ENCODE measurements around the gene RNF7.

RNF7 gene

DNA sequence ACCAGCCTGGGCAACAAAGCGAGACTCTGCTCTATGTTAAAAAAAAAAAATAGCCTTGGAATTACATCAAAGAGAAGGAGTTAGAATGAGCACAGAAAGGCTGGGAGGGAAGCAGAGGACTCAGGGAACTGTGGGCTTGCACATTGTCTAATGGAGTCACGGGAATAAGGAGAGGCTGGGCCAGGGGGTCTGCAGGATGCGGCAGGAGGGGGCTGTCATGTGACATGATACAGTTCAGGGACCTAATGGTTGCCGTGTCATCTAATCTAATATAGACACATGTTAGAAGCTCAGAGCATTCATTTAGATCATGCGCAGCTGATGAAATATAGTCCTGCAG lies 57.6 kb downstream of the RNF7 start:
- no peaks in the 10 kb centered on the region for H4K20me1 ChIP-seq (ENCODE audit: insufficient read depth, low read length)
- no peaks in the 10 kb centered on the region for H3K9me2 ChIP-seq (ENCODE audit: low read depth, low read length)
- no peaks in the 10 kb centered on the region for H3K9me3 ChIP-seq (ENCODE audit: low read length)
- H3K27ac ChIP-seq (ENCODE audit: low read depth, low read length, poor library complexity, severe bottlenecking) = peak overlapping the region; percentile 94
- H3F3A ChIP-seq (ENCODE audit: insufficient read depth, low read length) = no peaks in the 10 kb centered on the region
- peak overlapping the region; percentile 22; the same call in 1 of the 2 replicates for H3K9ac ChIP-seq (ENCODE audit: low read length)
- no peaks in the 10 kb centered on the region for H3K79me2 ChIP-seq (ENCODE audit: insufficient read depth, low read length)
- no peak overlapping the region; the same call in 1 of the 2 replicates for H2AFZ ChIP-seq (ENCODE audit: low read length)
- H3K27me3 ChIP-seq (ENCODE audit: insufficient read depth, low read length) = no peaks in the 10 kb centered on the region
- TF ChIP-seq EZH2 (IDR thresholded peaks at IDR 0.05; ENCODE audit: borderline replicate concordance, low read length) = no peak
- TF ChIP-seq, protein P1, sequence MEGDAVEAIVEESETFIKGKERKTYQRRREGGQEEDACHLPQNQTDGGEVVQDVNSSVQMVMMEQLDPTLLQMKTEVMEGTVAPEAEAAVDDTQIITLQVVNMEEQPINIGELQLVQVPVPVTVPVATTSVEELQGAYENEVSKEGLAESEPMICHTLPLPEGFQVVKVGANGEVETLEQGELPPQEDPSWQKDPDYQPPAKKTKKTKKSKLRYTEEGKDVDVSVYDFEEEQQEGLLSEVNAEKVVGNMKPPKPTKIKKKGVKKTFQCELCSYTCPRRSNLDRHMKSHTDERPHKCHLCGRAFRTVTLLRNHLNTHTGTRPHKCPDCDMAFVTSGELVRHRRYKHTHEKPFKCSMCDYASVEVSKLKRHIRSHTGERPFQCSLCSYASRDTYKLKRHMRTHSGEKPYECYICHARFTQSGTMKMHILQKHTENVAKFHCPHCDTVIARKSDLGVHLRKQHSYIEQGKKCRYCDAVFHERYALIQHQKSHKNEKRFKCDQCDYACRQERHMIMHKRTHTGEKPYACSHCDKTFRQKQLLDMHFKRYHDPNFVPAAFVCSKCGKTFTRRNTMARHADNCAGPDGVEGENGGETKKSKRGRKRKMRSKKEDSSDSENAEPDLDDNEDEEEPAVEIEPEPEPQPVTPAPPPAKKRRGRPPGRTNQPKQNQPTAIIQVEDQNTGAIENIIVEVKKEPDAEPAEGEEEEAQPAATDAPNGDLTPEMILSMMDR (IDR thresholded peaks at IDR 0.05; ENCODE audit: low read length) = no peak
- peaks cover 43% of the 10 kb centered on the region for H3K4me1 ChIP-seq (ENCODE audit: insufficient read depth, low read length, severe bottlenecking)
- H3K4me2 ChIP-seq (ENCODE audit: low read length) = peak overlapping the region; percentile 61; the same call in 1 of the 2 replicates
- no peak overlapping the region for H3K4me3 ChIP-seq (ENCODE audit: low read depth, low read length, poor library complexity, severe bottlenecking)
- no peaks in the 10 kb centered on the region for H3K36me3 ChIP-seq (ENCODE audit: insufficient read depth, low read length)

DNA sequence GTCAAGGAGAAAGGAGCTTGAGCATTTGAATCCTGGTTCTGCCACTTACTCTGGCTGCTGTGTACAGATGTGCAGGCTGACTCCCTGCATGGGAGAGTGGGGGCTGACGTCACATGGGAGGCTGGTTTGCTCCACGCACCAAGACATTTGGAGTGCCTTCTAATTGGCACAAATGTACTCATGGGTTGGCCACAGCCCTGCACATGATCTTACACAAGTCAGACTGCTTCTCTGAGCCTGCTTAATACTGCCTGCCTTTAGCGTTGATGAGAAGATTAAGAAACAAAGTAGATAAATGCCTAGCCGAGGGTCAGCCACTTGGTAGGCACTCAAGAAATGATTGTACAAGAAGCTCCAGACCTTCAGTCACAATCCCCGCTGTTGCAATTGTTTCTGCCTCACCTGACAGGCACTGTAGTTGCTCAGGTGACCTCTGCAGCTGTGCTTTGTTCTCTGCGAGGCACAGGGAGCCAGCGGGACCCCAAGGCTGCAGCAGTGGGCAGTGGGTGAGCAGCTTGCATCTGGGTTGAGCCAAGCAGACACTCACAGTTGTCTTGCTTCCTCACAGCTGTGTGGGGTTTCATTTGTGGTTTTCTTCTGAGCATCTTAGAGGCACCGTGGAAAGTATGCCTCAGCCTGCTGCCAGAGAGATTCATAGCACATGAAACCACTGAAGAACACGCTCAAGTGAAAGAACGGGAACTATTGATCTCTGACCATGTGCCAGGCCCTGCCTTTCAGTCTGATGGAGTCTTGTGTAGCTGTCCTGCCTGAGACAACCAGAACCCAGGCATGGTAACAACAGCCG lies 58.2 kb downstream of the RNF7 start:
- Histone ChIP-seq H2AFZ (ENCODE audit: low read length) (peak overlapping the region; percentile 51; the same call in 1 of the 2 replicates), H3F3A (ENCODE audit: insufficient read depth, low read length) (no peaks in the 10 kb centered on the region), H3K9ac (ENCODE audit: low read length) (peak overlapping the region; percentile 62), H3K27me3 (ENCODE audit: insufficient read depth, low read length) (no peaks in the 10 kb centered on the region), H3K9me2 (ENCODE audit: low read depth, low read length) (no peaks in the 10 kb centered on the region), H3K9me3 (ENCODE audit: low read length) (no peaks in the 10 kb centered on the region), H4K20me1 (ENCODE audit: insufficient read depth, low read length) (no peaks in the 10 kb centered on the region), H3K27ac (ENCODE audit: low read depth, low read length, poor library complexity, severe bottlenecking) (peak overlapping the region; percentile 94), H3K79me2 (ENCODE audit: insufficient read depth, low read length) (no peaks in the 10 kb centered on the region), H3K4me3 (ENCODE audit: low read depth, low read length, poor library complexity, severe bottlenecking) (peak overlapping the region; percentile 38), H3K4me1 (ENCODE audit: insufficient read depth, low read length, severe bottlenecking) (peaks cover 43% of the 10 kb centered on the region), H3K36me3 (ENCODE audit: insufficient read depth, low read length) (no peaks in the 10 kb centered on the region), H3K4me2 (ENCODE audit: low read length) (peak overlapping the region; percentile 61)
- no peak for TF ChIP-seq EZH2 (IDR thresholded peaks at IDR 0.05; ENCODE audit: borderline replicate concordance, low read length)
- TF ChIP-seq, protein P1 (IDR thresholded peaks at IDR 0.05; ENCODE audit: low read length) = no peak

Data from OCI-LY1 (cell line).